Activated naive CD8-positive, alpha-beta T cell treated with anti-CD3 and anti-CD28 coated beads, Interleukin-2, amount 50 U/mL, for 24 hours (primary cell): ENCODE results near the gene CUBN.

Experiments used
- ATAC-seq: fragments of 150-1000 bp; cut with Tn5 transposase; one replicate; pipeline ENCODE4 v1.10.0; 2021
- DNase-seq: peaks from one replicate; pipeline ENCODE4 v3.0.0; 2021
- H3K27ac Mint-ChIP-seq: one replicate; pipeline ENCODE4 v1.8.0; 2021; ENCODE audit warnings: mild to moderate bottlenecking, mixed read lengths
- H3K27me3 Mint-ChIP-seq: one replicate; pipeline ENCODE4 v1.8.0; 2021; ENCODE audit warnings: mixed read lengths
- H3K36me3 Mint-ChIP-seq: one replicate; pipeline ENCODE4 v1.8.0; 2021; ENCODE audit warnings: low read depth, mixed read lengths
- H3K4me1 Mint-ChIP-seq: one replicate; pipeline ENCODE4 v1.8.0; 2021; ENCODE audit warnings: mixed read lengths
- H3K4me3 Mint-ChIP-seq: one replicate; pipeline ENCODE4 v1.8.0; 2021; ENCODE audit warnings: mild to moderate bottlenecking, moderate library complexity, mixed read lengths
- H3K9me3 Mint-ChIP-seq: one replicate; pipeline ENCODE4 v1.8.0; 2021; ENCODE audit warnings: mixed read lengths

CUBN gene

GRCh38 chr10:16907687-16908086, 221.9 kb downstream of the CUBN start:
- Mint-ChIP-seq H3K4me1 (peaks cover 18% of the 10 kb centered on the region), H3K4me3 (no peak overlapping the region), H3K27me3 (no peaks in the 10 kb centered on the region), H3K9me3 (no peaks in the 10 kb centered on the region), H3K36me3 (no peaks in the 10 kb centered on the region), H3K27ac (no peak overlapping the region)
- ATAC-seq (peak; percentile 28), DNase-seq (no peak)

GRCh38 chr10:16905320-16905719, 224.3 kb downstream of the CUBN start:
- Mint-ChIP-seq H3K4me3 (no peak overlapping the region), H3K27ac (no peak overlapping the region), H3K36me3 (no peaks in the 10 kb centered on the region), H3K9me3 (no peaks in the 10 kb centered on the region), H3K4me1 (peaks cover 17% of the 10 kb centered on the region), H3K27me3 (no peaks in the 10 kb centered on the region)
- no peak for ATAC-seq
- DNase-seq, result no peak

- Mint-ChIP-seq H3K9me3 (no peaks in the 10 kb centered on the region), H3K4me1 (peaks cover 12% of the 10 kb centered on the region), H3K27me3 (no peaks in the 10 kb centered on the region), H3K4me3 (no peak overlapping the region), H3K36me3 (no peaks in the 10 kb centered on the region), H3K27ac (no peak overlapping the region)
- no peak for ATAC-seq
- no peak for DNase-seq
These were observed 225.0 kb downstream of the CUBN start for GRCh38 chr10:16904639-16905061.

GRCh38 chr10:16904049-16904448, 225.6 kb downstream of the CUBN start:
- Mint-ChIP-seq H3K36me3 (no peaks in the 10 kb centered on the region), H3K4me1 (peaks cover 12% of the 10 kb centered on the region), H3K9me3 (no peaks in the 10 kb centered on the region), H3K4me3 (no peak overlapping the region), H3K27ac (no peak overlapping the region), H3K27me3 (no peaks in the 10 kb centered on the region)
- DNase-seq (no peak), ATAC-seq (no peak)

GRCh38 chr10:16902606-16903005, 227.0 kb downstream of the CUBN start:
- Mint-ChIP-seq H3K9me3 (no peaks in the 10 kb centered on the region), H3K36me3 (no peaks in the 10 kb centered on the region), H3K27me3 (no peaks in the 10 kb centered on the region), H3K27ac (no peak overlapping the region), H3K4me1 (peaks cover 10% of the 10 kb centered on the region), H3K4me3 (peak overlapping the region; percentile 0)
- ATAC-seq (peak; percentile 89), DNase-seq (no peak)

- Mint-ChIP-seq H3K4me3 (no peak overlapping the region), H3K27me3 (no peaks in the 10 kb centered on the region), H3K9me3 (no peaks in the 10 kb centered on the region), H3K27ac (no peak overlapping the region), H3K4me1 (peaks cover 7% of the 10 kb centered on the region), H3K36me3 (no peaks in the 10 kb centered on the region)
- ATAC-seq (no peak), DNase-seq (no peak)
These were observed 228.5 kb downstream of the CUBN start for GRCh38 chr10:16901106-16901505.

- ATAC-seq, result no peak
- Mint-ChIP-seq H3K36me3 (no peaks in the 10 kb centered on the region), H3K27ac (no peak overlapping the region), H3K4me1 (peaks cover 2% of the 10 kb centered on the region), H3K27me3 (no peaks in the 10 kb centered on the region), H3K4me3 (no peak overlapping the region), H3K9me3 (no peaks in the 10 kb centered on the region)
- DNase-seq, result no peak
These were observed 232.6 kb downstream of the CUBN start for GRCh38 chr10:16896993-16897392.

- peaks cover 16% of the 10 kb centered on the region for H3K4me1 Mint-ChIP-seq
- DNase-seq (no peak), ATAC-seq (no peak)
- no peaks in the 10 kb centered on the region for H3K9me3 Mint-ChIP-seq
- H3K36me3 Mint-ChIP-seq, result no peaks in the 10 kb centered on the region
- H3K27ac Mint-ChIP-seq, result no peak overlapping the region
- H3K4me3 Mint-ChIP-seq, result no peak overlapping the region
- H3K27me3 Mint-ChIP-seq, result no peaks in the 10 kb centered on the region
These were observed 234.8 kb downstream of the CUBN start for GRCh38 chr10:16894821-16895220.

GRCh38 chr10:16893664-16894063, 235.9 kb downstream of the CUBN start:
- no peak overlapping the region for H3K4me3 Mint-ChIP-seq
- H3K4me1 Mint-ChIP-seq, result peaks cover 16% of the 10 kb centered on the region
- ATAC-seq (no peak), DNase-seq (no peak)
- H3K36me3 Mint-ChIP-seq, result no peaks in the 10 kb centered on the region
- H3K9me3 Mint-ChIP-seq, result no peaks in the 10 kb centered on the region
- no peaks in the 10 kb centered on the region for H3K27me3 Mint-ChIP-seq
- no peak overlapping the region for H3K27ac Mint-ChIP-seq

- peak overlapping the region; percentile 77 for H3K4me3 Mint-ChIP-seq
- ATAC-seq, result peak; percentile 92
- peaks cover 16% of the 10 kb centered on the region for H3K4me1 Mint-ChIP-seq
- H3K9me3 Mint-ChIP-seq, result no peaks in the 10 kb centered on the region
- H3K27me3 Mint-ChIP-seq, result no peaks in the 10 kb centered on the region
- H3K36me3 Mint-ChIP-seq, result no peaks in the 10 kb centered on the region
- DNase-seq, result peak; percentile 60
- H3K27ac Mint-ChIP-seq, result peak overlapping the region; percentile 92
These were observed 238.0 kb downstream of the CUBN start for GRCh38 chr10:16891375-16892313.

GRCh38 chr10:16890691-16891090, 238.9 kb downstream of the CUBN start:
- Mint-ChIP-seq H3K9me3 (no peaks in the 10 kb centered on the region), H3K4me3 (no peak overlapping the region)
- DNase-seq, result no peak

GRCh38 chr10:16887565-16887964, 242.0 kb downstream of the CUBN start:
- Mint-ChIP-seq H3K27ac (no peak overlapping the region), H3K4me3 (no peak overlapping the region), H3K4me1 (peaks cover 16% of the 10 kb centered on the region), H3K36me3 (no peaks in the 10 kb centered on the region), H3K9me3 (no peaks in the 10 kb centered on the region), H3K27me3 (no peaks in the 10 kb centered on the region)
- ATAC-seq (no peak), DNase-seq (no peak)

More at GRCh38 chr10:16890691-16891090, 238.9 kb downstream of the CUBN start:
- peaks cover 16% of the 10 kb centered on the region for H3K4me1 Mint-ChIP-seq
- no peaks in the 10 kb centered on the region for H3K27me3 Mint-ChIP-seq
- H3K36me3 Mint-ChIP-seq, result no peaks in the 10 kb centered on the region
- no peak overlapping the region for H3K27ac Mint-ChIP-seq
- no peak for ATAC-seq

- H3K9me3 Mint-ChIP-seq, result no peaks in the 10 kb centered on the region
- ATAC-seq (no peak), DNase-seq (no peak)
- no peaks in the 10 kb centered on the region for H3K36me3 Mint-ChIP-seq
- H3K27ac Mint-ChIP-seq, result no peak overlapping the region
- H3K4me1 Mint-ChIP-seq, result peaks cover 5% of the 10 kb centered on the region
- H3K4me3 Mint-ChIP-seq, result no peak overlapping the region
- no peaks in the 10 kb centered on the region for H3K27me3 Mint-ChIP-seq
These were observed 243.6 kb downstream of the CUBN start for GRCh38 chr10:16886031-16886430.

GRCh38 chr10:16884497-16884896, 245.1 kb downstream of the CUBN start:
- H3K9me3 Mint-ChIP-seq, result no peaks in the 10 kb centered on the region
- no peak overlapping the region for H3K27ac Mint-ChIP-seq
- no peaks in the 10 kb centered on the region for H3K4me1 Mint-ChIP-seq
- H3K27me3 Mint-ChIP-seq, result no peaks in the 10 kb centered on the region
- DNase-seq (no peak), ATAC-seq (no peak)
- H3K4me3 Mint-ChIP-seq, result no peak overlapping the region
- H3K36me3 Mint-ChIP-seq, result no peaks in the 10 kb centered on the region

GRCh38 chr10:16883084-16883483, 246.5 kb downstream of the CUBN start:
- ATAC-seq (no peak), DNase-seq (no peak)
- Mint-ChIP-seq H3K4me3 (no peak overlapping the region), H3K27ac (no peak overlapping the region), H3K27me3 (no peaks in the 10 kb centered on the region), H3K4me1 (no peaks in the 10 kb centered on the region), H3K9me3 (no peaks in the 10 kb centered on the region), H3K36me3 (no peaks in the 10 kb centered on the region)
